ENCODE measurements around the gene PKD1L1.

Gene PKD1L1

DNA sequence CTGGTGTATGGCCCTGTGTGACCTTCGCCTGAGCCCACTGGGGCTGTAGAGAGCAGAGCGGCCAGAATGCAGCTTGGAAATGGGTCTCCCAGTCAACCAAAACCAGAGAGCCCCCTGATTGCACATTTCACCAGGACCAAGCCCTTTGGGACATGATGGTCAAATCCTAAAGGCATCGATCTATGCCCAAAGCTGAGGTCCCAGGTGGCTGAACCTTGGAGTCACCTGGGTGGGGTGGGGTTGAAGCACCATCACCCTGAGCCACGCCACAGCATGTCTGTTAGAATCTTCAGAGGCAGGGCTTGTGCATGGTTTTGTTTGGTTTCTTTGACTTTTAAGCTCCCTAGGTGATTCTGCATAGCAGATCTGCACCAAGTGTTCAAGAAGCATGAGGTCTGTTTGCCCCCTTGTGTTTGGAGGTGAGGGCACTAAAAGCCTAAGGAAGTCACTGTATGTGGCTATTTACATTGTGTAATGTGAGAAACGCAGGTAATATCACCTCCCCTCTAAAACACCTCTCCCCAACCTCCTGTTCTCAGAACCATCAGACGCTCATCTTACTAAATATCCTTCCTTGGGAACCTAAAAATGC is 9.6 kb downstream of the PKD1L1 start:
- TF ChIP-seq, protein P1, sequence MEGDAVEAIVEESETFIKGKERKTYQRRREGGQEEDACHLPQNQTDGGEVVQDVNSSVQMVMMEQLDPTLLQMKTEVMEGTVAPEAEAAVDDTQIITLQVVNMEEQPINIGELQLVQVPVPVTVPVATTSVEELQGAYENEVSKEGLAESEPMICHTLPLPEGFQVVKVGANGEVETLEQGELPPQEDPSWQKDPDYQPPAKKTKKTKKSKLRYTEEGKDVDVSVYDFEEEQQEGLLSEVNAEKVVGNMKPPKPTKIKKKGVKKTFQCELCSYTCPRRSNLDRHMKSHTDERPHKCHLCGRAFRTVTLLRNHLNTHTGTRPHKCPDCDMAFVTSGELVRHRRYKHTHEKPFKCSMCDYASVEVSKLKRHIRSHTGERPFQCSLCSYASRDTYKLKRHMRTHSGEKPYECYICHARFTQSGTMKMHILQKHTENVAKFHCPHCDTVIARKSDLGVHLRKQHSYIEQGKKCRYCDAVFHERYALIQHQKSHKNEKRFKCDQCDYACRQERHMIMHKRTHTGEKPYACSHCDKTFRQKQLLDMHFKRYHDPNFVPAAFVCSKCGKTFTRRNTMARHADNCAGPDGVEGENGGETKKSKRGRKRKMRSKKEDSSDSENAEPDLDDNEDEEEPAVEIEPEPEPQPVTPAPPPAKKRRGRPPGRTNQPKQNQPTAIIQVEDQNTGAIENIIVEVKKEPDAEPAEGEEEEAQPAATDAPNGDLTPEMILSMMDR (IDR thresholded peaks at IDR 0.05; ENCODE audit: control insufficient read depth, insufficient read depth, low read depth, low read length, missing control alignments), result no peak
- no peak for DNase-seq (ENCODE audit: low read depth)
- H3K4me3 ChIP-seq (ENCODE audit: control insufficient read depth, low read depth, low read length), result no peak overlapping the region

DNA sequence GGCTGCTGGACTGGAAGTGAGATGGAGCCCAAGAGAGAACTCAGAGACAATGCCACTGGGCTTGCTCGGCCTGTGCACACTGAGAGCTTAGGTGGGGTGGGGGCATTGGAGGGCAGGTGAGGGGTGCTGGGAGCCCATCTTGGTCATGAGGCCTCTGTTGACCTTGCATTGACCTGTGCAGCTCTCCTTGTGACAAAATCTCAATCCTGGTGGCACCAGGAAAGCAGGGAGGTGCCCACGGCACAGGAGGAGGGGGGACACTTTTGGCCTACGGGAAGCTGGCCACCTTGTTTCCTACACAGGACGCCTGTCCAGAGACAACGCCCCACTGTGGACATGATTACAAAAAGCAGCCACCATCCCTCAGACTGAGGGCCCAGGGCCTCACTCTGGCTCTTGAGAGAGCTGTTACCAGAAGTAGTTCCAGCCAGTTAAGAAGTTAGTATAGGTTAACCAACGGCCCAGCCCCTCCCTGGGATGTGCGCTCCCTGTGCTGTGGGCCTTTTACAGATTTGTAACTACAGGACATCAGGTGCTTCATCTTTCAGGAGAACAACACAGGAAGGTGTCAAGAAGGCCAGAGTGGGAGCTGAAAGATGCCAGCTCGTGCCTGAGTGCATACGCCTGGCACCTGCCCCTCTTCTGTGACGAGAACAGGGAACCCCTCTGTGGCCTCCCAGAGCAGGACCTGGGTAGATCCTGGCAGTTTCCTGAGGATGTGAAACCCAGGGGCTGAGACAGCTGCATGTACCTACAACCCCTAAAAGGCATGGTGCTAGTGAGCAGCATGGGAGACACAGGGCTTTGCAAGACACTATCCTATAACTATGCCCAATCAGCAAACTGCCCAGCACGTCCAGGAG is 10.3 kb downstream of the PKD1L1 start:
- H3K4me3 ChIP-seq (ENCODE audit: control insufficient read depth, low read depth, low read length), result no peak overlapping the region
- TF ChIP-seq, protein P1 (IDR thresholded peaks at IDR 0.05; ENCODE audit: control insufficient read depth, insufficient read depth, low read depth, low read length, missing control alignments), result no peak
- no peak for DNase-seq (ENCODE audit: low read depth)

DNA sequence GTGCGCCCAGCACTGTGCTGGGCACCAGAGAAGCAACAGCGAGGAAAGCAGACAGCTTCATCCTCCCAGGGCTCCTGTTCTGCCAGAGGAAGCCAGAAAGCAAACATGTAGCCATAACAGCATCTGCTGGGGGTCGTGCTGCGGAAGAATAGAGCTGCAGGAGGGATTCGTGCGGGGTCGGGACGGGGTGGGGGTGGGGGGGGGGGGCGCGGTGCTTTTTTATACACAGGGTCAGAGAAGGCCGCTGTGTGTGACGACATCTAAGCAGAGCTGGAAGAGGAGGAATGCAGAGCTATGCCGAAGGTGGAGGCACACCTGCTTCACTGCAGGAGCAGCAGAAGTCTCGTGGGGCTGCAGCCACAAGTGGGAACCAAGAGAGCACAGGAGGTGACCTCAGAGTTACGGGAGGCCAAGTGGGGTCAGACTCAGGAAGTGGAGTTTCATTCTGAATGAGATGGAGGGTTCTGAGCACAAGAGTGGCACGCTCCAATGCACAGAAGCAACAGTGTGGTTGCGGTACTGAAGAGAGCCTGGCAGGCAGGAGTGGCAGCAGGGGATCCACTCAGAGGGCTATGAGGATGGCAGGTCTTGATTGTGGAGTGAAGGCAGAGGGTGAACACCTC is 11.1 kb downstream of the PKD1L1 start:
- no peak overlapping the region for H3K4me3 ChIP-seq (ENCODE audit: control insufficient read depth, low read depth, low read length)
- TF ChIP-seq, protein P1 (IDR thresholded peaks at IDR 0.05; ENCODE audit: control insufficient read depth, insufficient read depth, low read depth, low read length, missing control alignments), result no peak
- no peak for DNase-seq (ENCODE audit: low read depth)

DNA sequence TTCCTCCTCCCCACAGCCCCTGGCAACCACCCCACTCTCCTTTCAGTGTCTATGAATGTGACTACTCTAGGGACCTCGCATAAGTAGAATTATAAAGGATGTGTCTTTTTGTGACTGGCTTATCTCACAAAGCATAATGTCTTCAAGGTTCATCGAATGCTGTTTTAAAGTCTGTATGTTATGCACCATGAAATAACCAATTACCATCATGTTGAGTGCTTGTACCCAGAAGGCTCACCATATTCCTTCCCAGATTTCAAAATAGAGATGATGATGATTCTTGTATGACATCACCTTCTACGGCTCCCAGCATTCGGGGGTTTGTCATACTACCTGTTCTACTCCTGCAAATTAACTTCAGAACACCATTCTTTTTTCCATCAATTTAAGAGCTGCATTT is 11.9 kb downstream of the PKD1L1 start:
- TF ChIP-seq, protein P1 (IDR thresholded peaks at IDR 0.05; ENCODE audit: control insufficient read depth, insufficient read depth, low read depth, low read length, missing control alignments), result no peak
- no peak for DNase-seq (ENCODE audit: low read depth)
- H3K4me3 ChIP-seq (ENCODE audit: control insufficient read depth, low read depth, low read length), result no peak overlapping the region

DNA sequence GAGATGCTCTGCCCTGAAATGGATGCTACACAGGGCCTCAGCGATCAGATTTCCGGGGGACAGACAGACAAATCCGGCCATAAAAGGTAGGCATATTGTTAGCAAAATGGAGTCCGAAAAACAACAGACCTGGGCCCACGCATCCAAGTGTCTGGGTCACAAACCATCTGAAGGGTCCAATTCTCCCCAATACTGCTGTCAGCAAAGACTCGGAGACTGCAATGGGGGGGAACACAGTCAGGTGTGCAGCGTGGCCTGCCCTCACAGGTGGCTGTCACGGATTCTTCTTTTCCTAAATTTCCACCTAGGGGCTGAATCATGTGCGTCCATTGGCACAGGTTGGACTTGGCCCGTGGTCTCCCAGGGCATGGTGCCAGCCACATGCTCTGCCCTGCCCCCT is 12.9 kb downstream of the PKD1L1 start:
- TF ChIP-seq, protein P1 (IDR thresholded peaks at IDR 0.05; ENCODE audit: control insufficient read depth, insufficient read depth, low read depth, low read length, missing control alignments), result no peak
- H3K4me3 ChIP-seq (ENCODE audit: control insufficient read depth, low read depth, low read length), result no peak overlapping the region
- no peak for DNase-seq (ENCODE audit: low read depth)

DNA sequence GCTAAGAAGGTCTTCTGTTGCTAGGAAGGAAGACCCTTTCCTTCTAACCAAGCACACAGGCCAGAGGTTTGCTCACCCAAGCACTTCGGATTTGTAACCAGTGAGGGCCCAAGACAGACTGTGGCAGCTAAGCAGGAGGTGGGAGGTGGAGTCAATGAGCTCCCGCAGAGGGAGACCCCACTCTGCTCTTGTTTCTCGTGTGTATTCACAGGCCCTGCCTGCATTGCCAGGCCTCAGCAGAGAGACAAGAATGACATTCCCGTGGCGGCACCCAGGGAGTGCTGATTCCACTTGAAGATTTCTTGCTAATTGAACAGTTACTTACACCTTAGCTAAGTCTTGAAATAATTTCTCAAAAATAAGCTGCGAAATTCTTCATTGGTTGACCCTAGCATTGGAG is 13.4 kb downstream of the PKD1L1 start:
- no peak overlapping the region for H3K4me3 ChIP-seq (ENCODE audit: control insufficient read depth, low read depth, low read length)
- no peak for DNase-seq (ENCODE audit: low read depth)
- TF ChIP-seq, protein P1 (IDR thresholded peaks at IDR 0.05; ENCODE audit: control insufficient read depth, insufficient read depth, low read depth, low read length, missing control alignments), result no peak

All from AG09309 (cell line).